Fibroblast of skin of left quadriceps (primary cell): ENCODE measurements around the gene IL15.

Source experiments
- DNase-seq, 2 experiments: peaks; one replicate each; pipeline ENCODE4 v3.0.0-alpha.2; 2013; ENCODE audit warnings: low read depth in 2 of 2

Gene IL15

GRCh38 chr4:141702472-141703182 is 66.2 kb downstream of the IL15 start:
- DNase-seq = no peak

GRCh38 chr4:141703497-141703896 is 67.1 kb downstream of the IL15 start:
- no peak for DNase-seq

GRCh38 chr4:141705048-141705746 is 68.8 kb downstream of the IL15 start:
- DNase-seq = no peak

- no peak for DNase-seq
Measured at GRCh38 chr4:141705747-141706377, 69.5 kb downstream of the IL15 start.

GRCh38 chr4:141706445-141706844 is 70.1 kb downstream of the IL15 start:
- DNase-seq = no peak

GRCh38 chr4:141711211-141711610 is 74.8 kb downstream of the IL15 start:
- DNase-seq = no peak

GRCh38 chr4:141713185-141713584 is 76.8 kb downstream of the IL15 start:
- no peak for DNase-seq

GRCh38 chr4:141713771-141714445 is 77.5 kb downstream of the IL15 start:
- DNase-seq = peak; percentile 29 to 35

GRCh38 chr4:141719585-141719984 is 83.2 kb downstream of the IL15 start:
- no peak for DNase-seq

GRCh38 chr4:141721174-141721573 is 84.8 kb downstream of the IL15 start:
- DNase-seq = no peak

- no peak for DNase-seq
Measured at GRCh38 chr4:141724646-141725045, 88.3 kb downstream of the IL15 start.

GRCh38 chr4:141727420-141727819 is 91.0 kb downstream of the IL15 start:
- no peak for DNase-seq

- no peak for DNase-seq
Measured at GRCh38 chr4:141730805-141731204, 94.4 kb downstream of the IL15 start.

GRCh38 chr4:141731481-141731880 is 95.1 kb downstream of the IL15 start:
- DNase-seq = no peak

GRCh38 chr4:141739636-141740035 is 103.3 kb downstream of the IL15 start:
- peak; percentile 31 to 37 for DNase-seq

GRCh38 chr4:141746026-141746425 is 109.6 kb downstream of the IL15 start:
- DNase-seq = no peak

GRCh38 chr4:141751806-141752205 is 115.4 kb downstream of the IL15 start:
- DNase-seq = peak; percentile 49 to 53

GRCh38 chr4:141757287-141757686 is 120.9 kb downstream of the IL15 start:
- DNase-seq = peak in 1 of 2 experiments; percentile 15

- no peak for DNase-seq
Measured at GRCh38 chr4:141759796-141760425, 123.5 kb downstream of the IL15 start.

GRCh38 chr4:141761926-141762325 is 125.5 kb downstream of the IL15 start:
- DNase-seq = no peak

GRCh38 chr4:141763374-141763773 is 127.0 kb downstream of the IL15 start:
- no peak for DNase-seq

GRCh38 chr4:141768954-141769353 is 132.6 kb downstream of the IL15 start:
- peak; percentile 80 to 82 for DNase-seq
